ENCODE measurements around the gene TNIK. TPM values are rescaled to one million over a fixed set of nuclear protein-coding genes. Genes with fewer than 3 reads are reported as not detected.

Gene TNIK
- total and polyA plus RNA-seq, 2 of the 13 experiments (the other 11 are each of a cell fraction or from before 2014, with no cell fraction given), result 0.15 to 0.22 TPM

DNA sequence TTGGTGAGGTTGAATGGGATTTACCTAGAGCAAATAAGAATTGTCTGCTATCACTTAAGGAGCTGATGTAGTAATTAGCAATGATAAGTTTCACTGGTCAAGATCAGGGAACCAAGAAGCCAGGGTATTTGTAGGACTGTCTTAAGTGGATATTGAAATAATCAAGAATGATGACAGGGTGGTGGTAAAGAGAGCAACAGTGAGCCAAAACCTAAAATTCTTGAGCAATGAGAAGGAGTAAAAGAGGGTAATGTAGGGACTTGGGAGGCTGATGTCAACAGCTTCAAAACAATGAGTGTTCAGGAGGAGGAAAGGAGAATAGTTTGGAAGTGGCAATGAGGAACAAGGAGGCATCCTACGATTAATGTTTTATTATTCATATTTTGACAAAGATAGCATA lies 402.1 kb downstream of the TNIK start:
- no peaks in the 10 kb centered on the region for H3K36me3 ChIP-seq (replicated peaks in 1 of 2; ENCODE audit: control insufficient read depth in 1 of 2, insufficient read depth in 2 of 2, low read length in 2 of 2)
- no TSS peak for BruUV-seq (replicated peaks)
- H3K27me3 ChIP-seq (ENCODE audit: control insufficient read depth in 1 of 2, insufficient read depth in 2 of 2, low read length in 2 of 2), result no peaks in the 10 kb centered on the region
- no peak overlapping the region for H3K27ac ChIP-seq (ENCODE audit: extremely low read length, insufficient read depth, low read length)
- no peak overlapping the region for H2AFZ ChIP-seq (ENCODE audit: low read length)
- FAIRE-seq (no peak), DNase-seq (ENCODE audit: low spot score) (no peak), ATAC-seq (no peak)
- no peak overlapping the region for H3K4me3 ChIP-seq (replicated peaks in 1 of 3; ENCODE audit: insufficient read depth in 1 of 3, low read depth in 2 of 3, low read length in 3 of 3)
- H4K20me1 ChIP-seq (ENCODE audit: insufficient read depth, low read length), result no peaks in the 10 kb centered on the region
- intact Hi-C loops (cut with micrococcal nuclease; ENCODE audit: unreplicated experiment) (loop anchor here (5.0 kb wide), 1 partner anchor 34 kb away; no protein-coding TSS in a partner anchor), in situ Hi-C loops (cut with HindIII; ENCODE audit: extremely low pct_ligation_motif_present, low pct_unique_long_range_greater_than_20kb) (no loop called here)
- H3K4me1 ChIP-seq (ENCODE audit: insufficient read depth, low read length), result peaks cover 74% of the 10 kb centered on the region
- TF ChIP-seq, protein P1, sequence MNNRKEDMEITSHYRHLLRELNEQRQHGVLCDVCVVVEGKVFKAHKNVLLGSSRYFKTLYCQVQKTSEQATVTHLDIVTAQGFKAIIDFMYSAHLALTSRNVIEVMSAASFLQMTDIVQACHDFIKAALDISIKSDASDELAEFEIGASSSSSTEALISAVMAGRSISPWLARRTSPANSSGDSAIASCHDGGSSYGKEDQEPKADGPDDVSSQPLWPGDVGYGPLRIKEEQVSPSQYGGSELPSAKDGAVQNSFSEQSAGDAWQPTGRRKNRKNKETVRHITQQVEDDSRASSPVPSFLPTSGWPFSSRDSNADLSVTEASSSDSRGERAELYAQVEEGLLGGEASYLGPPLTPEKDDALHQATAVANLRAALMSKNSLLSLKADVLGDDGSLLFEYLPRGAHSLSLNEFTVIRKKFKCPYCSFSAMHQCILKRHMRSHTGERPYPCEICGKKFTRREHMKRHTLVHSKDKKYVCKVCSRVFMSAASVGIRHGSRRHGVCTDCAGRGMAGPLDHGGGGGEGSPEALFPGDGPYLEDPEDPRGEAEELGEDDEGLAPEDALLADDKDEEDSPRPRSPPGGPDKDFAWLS (CRISPR knock-in tag; IDR thresholded peaks at IDR 0.05; ENCODE audit: borderline replicate concordance), result no peak
- TF ChIP-seq KAT7 (CRISPR knock-in tag; IDR thresholded peaks at IDR 0.05; ENCODE audit: borderline replicate concordance), result no peak
- TF ChIP-seq, protein P2, sequence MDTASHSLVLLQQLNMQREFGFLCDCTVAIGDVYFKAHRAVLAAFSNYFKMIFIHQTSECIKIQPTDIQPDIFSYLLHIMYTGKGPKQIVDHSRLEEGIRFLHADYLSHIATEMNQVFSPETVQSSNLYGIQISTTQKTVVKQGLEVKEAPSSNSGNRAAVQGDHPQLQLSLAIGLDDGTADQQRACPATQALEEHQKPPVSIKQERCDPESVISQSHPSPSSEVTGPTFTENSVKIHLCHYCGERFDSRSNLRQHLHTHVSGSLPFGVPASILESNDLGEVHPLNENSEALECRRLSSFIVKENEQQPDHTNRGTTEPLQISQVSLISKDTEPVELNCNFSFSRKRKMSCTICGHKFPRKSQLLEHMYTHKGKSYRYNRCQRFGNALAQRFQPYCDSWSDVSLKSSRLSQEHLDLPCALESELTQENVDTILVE (CRISPR knock-in tag; IDR thresholded peaks at IDR 0.05), result no peak
- TF ChIP-seq ZNF354B (CRISPR knock-in tag; IDR thresholded peaks at IDR 0.05), result no peak
- no peak for TF ChIP-seq ZNF451 (CRISPR knock-in tag; IDR thresholded peaks at IDR 0.05)
- no peak for TF ChIP-seq GTF2F1 (IDR thresholded peaks at IDR 0.05; ENCODE audit: low read length)
- no peak for TF ChIP-seq SRSF4 (IDR thresholded peaks at IDR 0.05; ENCODE audit: low read depth, low read length, poor library complexity, severe bottlenecking)
- no peak for TF ChIP-seq CENPT (CRISPR knock-in tag; IDR thresholded peaks at IDR 0.05; ENCODE audit: low read depth)
- no peak for TF ChIP-seq CSRNP2 (CRISPR knock-in tag; conservative IDR thresholded peaks at IDR 0.05; ENCODE audit: low read depth)
- TF ChIP-seq, protein P3, sequence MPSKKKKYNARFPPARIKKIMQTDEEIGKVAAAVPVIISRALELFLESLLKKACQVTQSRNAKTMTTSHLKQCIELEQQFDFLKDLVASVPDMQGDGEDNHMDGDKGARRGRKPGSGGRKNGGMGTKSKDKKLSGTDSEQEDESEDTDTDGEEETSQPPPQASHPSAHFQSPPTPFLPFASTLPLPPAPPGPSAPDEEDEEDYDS (CRISPR knock-in tag; IDR thresholded peaks at IDR 0.05), result no peak
- no peak for TF ChIP-seq MED1 (CRISPR knock-in tag; IDR thresholded peaks at IDR 0.05)
- TF ChIP-seq FOSL1 (CRISPR knock-in tag; IDR thresholded peaks at IDR 0.05; ENCODE audit: borderline replicate concordance), result no peak
- no peak overlapping the region for H3K4me2 ChIP-seq (ENCODE audit: low read depth, low read length)
- POLR2A ChIA-PET, result no interaction called here
- H3K9me3 ChIP-seq (ENCODE audit: low read length), result no peaks in the 10 kb centered on the region
- CTCF ChIA-PET (ENCODE audit: low intra/inter-chr PET ratio, low total read pairs), result no interaction called here
- 100% methylated on average over 1 of the region's 1 CpG for WGBS (ENCODE audit: low lambda C conversion rate)
- no peaks in the 10 kb centered on the region for H3K79me2 ChIP-seq (ENCODE audit: insufficient read depth, low read length)
- H3K9ac ChIP-seq (ENCODE audit: insufficient read depth, low read depth, low read length), result no peak overlapping the region

All from HepG2 (cell line).